Activated CD4-positive, alpha-beta T cell treated with anti-CD3 and anti-CD28 coated beads, Interleukin-2, amount 10 ng/mL, durations not matched to agents 7 days and 5 days (primary cell): ENCODE results near the gene MMP28. TPM values are rescaled to one million over a fixed set of nuclear protein-coding genes. Genes with fewer than 3 reads are reported as not detected.

ENCODE experiments used
- CTCF ChIA-PET: fragments of 350-600 bp; sonication (Branson Sonifier 250); formaldehyde crosslinking; loops from one replicate; lab custom pipeline; 2021; ENCODE audit warnings: antibody characterized with exemption; lab: Charles Lee
- POLR2A ChIA-PET: fragments of 350-600 bp; sonication (Branson Sonifier 250); formaldehyde crosslinking; loops from one replicate; lab custom pipeline; 2021; ENCODE audit warnings: antibody characterized with exemption; lab: Charles Lee
- DNase-seq: peaks from one replicate; pipeline ENCODE4 v3.0.0-alpha.2; 2020
- H3K27ac Mint-ChIP-seq: one replicate; pipeline ENCODE4 v1.8.0; 2021; ENCODE audit warnings: mild to moderate bottlenecking, moderate library complexity, mixed read lengths
- H3K27me3 Mint-ChIP-seq: one replicate; pipeline ENCODE4 v1.8.0; 2021; ENCODE audit warnings: mixed read lengths
- H3K36me3 Mint-ChIP-seq: one replicate; pipeline ENCODE4 v1.8.0; 2021; ENCODE audit warnings: low read depth, mixed read lengths
- H3K4me1 Mint-ChIP-seq: one replicate; pipeline ENCODE4 v1.8.0; 2021; ENCODE audit warnings: mixed read lengths
- H3K4me3 Mint-ChIP-seq: one replicate; pipeline ENCODE4 v1.8.0; 2021; ENCODE audit warnings: mild to moderate bottlenecking, moderate library complexity, mixed read lengths
- H3K9me3 Mint-ChIP-seq: one replicate; pipeline ENCODE4 v1.8.0; 2021; ENCODE audit warnings: mixed read lengths
- total RNA-seq, 2 experiments: library from RNA; stranded (reverse); gene quantifications; one replicate each; pipeline ENCODE4 v1.2.3, GENCODE V29; 2021

Gene MMP28
- total RNA-seq: not detected

GRCh38 chr17:35795007-35795870 is at the start of gene MMP28:
Gene MMP28 (minus strand): TSS chr17:35795641. CDS start chr17:35795377, 264 bp downstream.
- Mint-ChIP-seq H3K4me1 (peaks cover 12% of the 10 kb centered on the region), H3K27ac (no peak within 1 kb of the TSS), H3K36me3 (no peaks in the 10 kb centered on the region), H3K27me3 (peaks cover 57% of the 10 kb centered on the region), H3K9me3 (no peaks in the 10 kb centered on the region), H3K4me3 (peak within 1 kb of the TSS; percentile 69)
- DNase-seq: peak; percentile 29
- ChIA-PET POLR2A (no interaction called here), CTCF (interaction anchor here (0.6 to 4.7 kb wide), 4 partner anchors 13 to 35 kb away, joined by 3 to 20 read pairs (median 6); partner anchors contain the start of genes C17orf50 and TAF15)

GRCh38 chr17:35844547-35844946 is 49.1 kb upstream of the MMP28 start:
- peaks cover 58% of the 10 kb centered on the region for H3K36me3 Mint-ChIP-seq
- DNase-seq: no peak
- no peaks in the 10 kb centered on the region for H3K9me3 Mint-ChIP-seq
- no peak overlapping the region for H3K4me3 Mint-ChIP-seq
- no peak overlapping the region for H3K27ac Mint-ChIP-seq
- H3K4me1 Mint-ChIP-seq: peaks cover 8% of the 10 kb centered on the region
- POLR2A ChIA-PET: no interaction called here
- H3K27me3 Mint-ChIP-seq: no peaks in the 10 kb centered on the region
- CTCF ChIA-PET: no interaction called here

GRCh38 chr17:35843698-35844097 is 48.3 kb upstream of the MMP28 start:
- H3K4me1 Mint-ChIP-seq: peaks cover 7% of the 10 kb centered on the region
- DNase-seq: no peak
- no peak overlapping the region for H3K4me3 Mint-ChIP-seq
- CTCF ChIA-PET: no interaction called here
- H3K27me3 Mint-ChIP-seq: no peaks in the 10 kb centered on the region
- no peaks in the 10 kb centered on the region for H3K9me3 Mint-ChIP-seq
- H3K36me3 Mint-ChIP-seq: peaks cover 57% of the 10 kb centered on the region
- POLR2A ChIA-PET: no interaction called here
- H3K27ac Mint-ChIP-seq: no peak overlapping the region

- no peaks in the 10 kb centered on the region for H3K9me3 Mint-ChIP-seq
- CTCF ChIA-PET: interaction anchor here (0.6 to 2.4 kb wide), 7 partner anchors 14 to 1504 kb away, joined by 3 to 8 read pairs (median 3); partner anchors contain the start of gene TAF15
- H3K27ac Mint-ChIP-seq: peak overlapping the region; percentile 58
- H3K4me1 Mint-ChIP-seq: peaks cover 8% of the 10 kb centered on the region
- no peaks in the 10 kb centered on the region for H3K27me3 Mint-ChIP-seq
- H3K4me3 Mint-ChIP-seq: no peak overlapping the region
- H3K36me3 Mint-ChIP-seq: peaks cover 53% of the 10 kb centered on the region
- POLR2A ChIA-PET: interaction anchor here (0.6 kb wide), 1 partner anchor 25 kb away, joined by 3 read pairs; no protein-coding TSS in a partner anchor
- no peak for DNase-seq
Observed at GRCh38 chr17:35842239-35842638, 46.8 kb upstream of the MMP28 start.

GRCh38 chr17:35841505-35841904 is 46.1 kb upstream of the MMP28 start:
- ChIA-PET CTCF (interaction anchor here (0.6 to 2.4 kb wide), 8 partner anchors 11 to 843 kb away, joined by 3 to 8 read pairs (median 3); partner anchors contain the start of gene TAF15), POLR2A (no interaction called here)
- H3K9me3 Mint-ChIP-seq: no peaks in the 10 kb centered on the region

GRCh38 chr17:35841101-35841500 is 45.7 kb upstream of the MMP28 start:
- H3K4me3 Mint-ChIP-seq: no peak overlapping the region
- H3K27ac Mint-ChIP-seq: no peak overlapping the region
- H3K36me3 Mint-ChIP-seq: peaks cover 55% of the 10 kb centered on the region
- H3K4me1 Mint-ChIP-seq: peaks cover 8% of the 10 kb centered on the region
- no peak for DNase-seq
- CTCF ChIA-PET: interaction anchor here (0.6 to 2.4 kb wide), 5 partner anchors 11 to 843 kb away, joined by 3 to 8 read pairs (median 3); partner anchors contain the start of gene TAF15
- POLR2A ChIA-PET: no interaction called here
- H3K27me3 Mint-ChIP-seq: no peaks in the 10 kb centered on the region
- no peaks in the 10 kb centered on the region for H3K9me3 Mint-ChIP-seq

More at GRCh38 chr17:35841505-35841904, 46.1 kb upstream of the MMP28 start:
- Mint-ChIP-seq H3K36me3 (peaks cover 54% of the 10 kb centered on the region), H3K4me3 (no peak overlapping the region), H3K4me1 (peaks cover 8% of the 10 kb centered on the region), H3K27me3 (no peaks in the 10 kb centered on the region), H3K27ac (no peak overlapping the region)
- DNase-seq: no peak

GRCh38 chr17:35825206-35825605 is 29.8 kb upstream of the MMP28 start:
- H3K4me1 Mint-ChIP-seq: peaks cover 10% of the 10 kb centered on the region
- no peak for DNase-seq
- no peak overlapping the region for H3K4me3 Mint-ChIP-seq
- ChIA-PET POLR2A (no interaction called here), CTCF (no interaction called here)
- H3K36me3 Mint-ChIP-seq: peaks cover 64% of the 10 kb centered on the region
- no peak overlapping the region for H3K27ac Mint-ChIP-seq
- H3K9me3 Mint-ChIP-seq: no peaks in the 10 kb centered on the region
- no peaks in the 10 kb centered on the region for H3K27me3 Mint-ChIP-seq

- Mint-ChIP-seq H3K36me3 (peaks cover 56% of the 10 kb centered on the region), H3K27ac (no peak overlapping the region), H3K4me3 (no peak overlapping the region), H3K27me3 (no peaks in the 10 kb centered on the region), H3K9me3 (no peaks in the 10 kb centered on the region), H3K4me1 (peaks cover 28% of the 10 kb centered on the region)
- CTCF ChIA-PET: interaction anchor here (3.1 kb wide), 1 partner anchor 12 kb away, joined by 18 read pairs; the partner anchor contains the start of gene TAF15
- no peak for DNase-seq
- POLR2A ChIA-PET: no interaction called here
Observed at GRCh38 chr17:35821308-35821707, 25.9 kb upstream of the MMP28 start.

- peaks cover 41% of the 10 kb centered on the region for H3K4me1 Mint-ChIP-seq
- no peak overlapping the region for H3K27ac Mint-ChIP-seq
- ChIA-PET POLR2A (no interaction called here), CTCF (interaction anchor here (1.0 to 3.1 kb wide), 2 partner anchors 10 to 11 kb away, joined by 3 to 18 read pairs; partner anchors contain the start of gene TAF15)
- DNase-seq: no peak
- no peaks in the 10 kb centered on the region for H3K27me3 Mint-ChIP-seq
- no peak overlapping the region for H3K4me3 Mint-ChIP-seq
- peaks cover 43% of the 10 kb centered on the region for H3K36me3 Mint-ChIP-seq
- H3K9me3 Mint-ChIP-seq: no peaks in the 10 kb centered on the region
Observed at GRCh38 chr17:35819455-35819854, 24.0 kb upstream of the MMP28 start.

- H3K4me3 Mint-ChIP-seq: no peak overlapping the region
Observed at GRCh38 chr17:35817196-35817595, 21.8 kb upstream of the MMP28 start.

GRCh38 chr17:35816723-35817122 is 21.3 kb upstream of the MMP28 start:
- Mint-ChIP-seq H3K36me3 (peaks cover 31% of the 10 kb centered on the region), H3K9me3 (no peaks in the 10 kb centered on the region), H3K4me1 (peaks cover 54% of the 10 kb centered on the region), H3K27ac (no peak overlapping the region), H3K27me3 (no peaks in the 10 kb centered on the region), H3K4me3 (no peak overlapping the region)
- DNase-seq: no peak
- CTCF ChIA-PET: interaction anchor here (0.6 to 2.3 kb wide), 7 partner anchors 8 to 263 kb away, joined by 3 to 11 read pairs (median 6); partner anchors contain the start of gene TAF15
- POLR2A ChIA-PET: interaction anchor here (0.5 kb wide), 1 partner anchor 26 kb away, joined by 3 read pairs; no protein-coding TSS in a partner anchor

More at GRCh38 chr17:35817196-35817595, 21.8 kb upstream of the MMP28 start:
- ChIA-PET POLR2A (interaction anchor here (0.5 kb wide), 1 partner anchor 25 kb away, joined by 3 read pairs; no protein-coding TSS in a partner anchor), CTCF (interaction anchor here (0.6 to 2.3 kb wide), 7 partner anchors 9 to 263 kb away, joined by 3 to 11 read pairs (median 6); partner anchors contain the start of gene TAF15)
- H3K27me3 Mint-ChIP-seq: no peaks in the 10 kb centered on the region
- H3K27ac Mint-ChIP-seq: no peak overlapping the region
- DNase-seq: no peak
- H3K36me3 Mint-ChIP-seq: peaks cover 32% of the 10 kb centered on the region
- no peaks in the 10 kb centered on the region for H3K9me3 Mint-ChIP-seq
- H3K4me1 Mint-ChIP-seq: peaks cover 49% of the 10 kb centered on the region

- peaks cover 64% of the 10 kb centered on the region for H3K4me1 Mint-ChIP-seq
Observed at GRCh38 chr17:35812456-35812855, 17.0 kb upstream of the MMP28 start.

More at GRCh38 chr17:35812456-35812855, 17.0 kb upstream of the MMP28 start:
- Mint-ChIP-seq H3K9me3 (no peaks in the 10 kb centered on the region), H3K4me3 (no peak overlapping the region), H3K27ac (no peak overlapping the region), H3K36me3 (peaks cover 21% of the 10 kb centered on the region), H3K27me3 (no peaks in the 10 kb centered on the region)
- DNase-seq: no peak
- ChIA-PET POLR2A (no interaction called here), CTCF (interaction anchor here (0.6 kb wide), 1 partner anchor 13 kb away, joined by 5 read pairs; no protein-coding TSS in a partner anchor)
